D721Med (cell line): ENCODE data around the gene MLANA.

Experiments used
- DNase-seq: peaks from one replicate; pipeline ENCODE4 v3.0.0; 2011; ENCODE audit warnings: low spot score; ENCODE audit not compliant: insufficient read length
- FAIRE-seq: peaks from 2 replicates; lab custom pipeline; 2011; peaks lifted over from hg19 to GRCh38; lab: Jason Lieb, UNC
- CTCF ChIP-seq: IDR thresholded peaks from 2 replicates; pipeline ENCODE4 v1.5.1; 2012; ENCODE audit warnings: mild to moderate bottlenecking, control low read depth; ENCODE audit not compliant: insufficient read depth; ENCODE audit errors: missing control alignments

MLANA gene

GRCh38 chr9:5953743-5954707 is 63.3 kb downstream of the MLANA start:
- TF ChIP-seq CTCF = no peak
- DNase-seq (no peak), FAIRE-seq (no peak)

GRCh38 chr9:5957166-5957565 is 66.5 kb downstream of the MLANA start:
- TF ChIP-seq CTCF = no peak
- FAIRE-seq (peak; percentile 94), DNase-seq (no peak)

DNA sequence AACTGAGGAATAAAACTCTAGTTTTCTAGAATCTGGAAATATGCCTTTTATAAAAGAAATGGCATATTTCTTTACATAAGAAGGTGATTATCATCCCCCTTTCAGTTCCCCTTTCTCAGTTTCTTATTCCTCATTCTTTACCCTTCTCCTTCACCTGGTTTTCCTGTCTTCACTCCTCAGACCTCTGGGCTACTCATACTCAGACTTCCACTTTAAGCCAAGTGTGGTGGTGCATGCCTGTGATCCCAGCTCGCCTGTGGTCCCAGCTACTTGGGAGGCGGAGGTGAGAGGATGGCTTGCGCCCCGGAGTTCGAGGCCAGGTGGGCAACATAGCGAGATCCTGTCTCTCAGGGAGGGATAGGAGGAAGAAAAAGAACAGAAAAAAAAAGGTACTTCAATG is 67.6 kb downstream of the MLANA start:
- TF ChIP-seq CTCF = no peak
- FAIRE-seq (no peak), DNase-seq (no peak)
